Measurements from ENCODE around the gene ARRDC4. TPM values are rescaled to one million over a fixed set of nuclear protein-coding genes. Genes with fewer than 3 reads are reported as not detected.

ARRDC4 gene, protein sequence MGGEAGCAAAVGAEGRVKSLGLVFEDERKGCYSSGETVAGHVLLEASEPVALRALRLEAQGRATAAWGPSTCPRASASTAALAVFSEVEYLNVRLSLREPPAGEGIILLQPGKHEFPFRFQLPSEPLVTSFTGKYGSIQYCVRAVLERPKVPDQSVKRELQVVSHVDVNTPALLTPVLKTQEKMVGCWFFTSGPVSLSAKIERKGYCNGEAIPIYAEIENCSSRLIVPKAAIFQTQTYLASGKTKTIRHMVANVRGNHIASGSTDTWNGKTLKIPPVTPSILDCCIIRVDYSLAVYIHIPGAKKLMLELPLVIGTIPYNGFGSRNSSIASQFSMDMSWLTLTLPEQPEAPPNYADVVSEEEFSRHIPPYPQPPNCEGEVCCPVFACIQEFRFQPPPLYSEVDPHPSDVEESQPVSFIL
- total RNA-seq (2012; rRNA removed), result 9.1 and 10.6 TPM in 2 replicates
- polyA plus RNA-seq (2012; rRNA removed), result 4.0 and 5.3 TPM in 2 replicates
- polyA plus RNA-seq (2012; cell fraction: cytosol; rRNA removed), result 2.3 and 2.8 TPM in 2 replicates
- 2.0 and 6.0 TPM in 2 replicates for polyA plus RNA-seq (2012; cell fraction: nucleus; rRNA removed; ENCODE audit: low replicate concordance)
- percentile 72 among the genes with signal in this experiment for Bru-seq, nascent RNA
- BruChase-seq, experiment 1, labeled RNA remaining after a 6-hour chase, result percentile 64 among the genes with signal in this experiment
- percentile 83 among the genes with signal in this experiment for BruChase-seq, experiment 2, labeled RNA remaining after a 2-hour chase
- long read RNA-seq, full-length matches to known transcripts, result 37 of 46 reads
- long read RNA-seq, partial matches to known transcripts, result 5 of 46 reads
- long read RNA-seq, other reads (novel, unspliced or antisense), result 4 of 46 reads

- ChIA-PET POLR2A (ENCODE audit: unreplicated experiment) (no interaction called here), CTCF (interaction anchor here (1.1 kb wide), 1 partner anchor 468 kb away, joined by 3 read pairs; no protein-coding TSS in a partner anchor)
- Histone ChIP-seq H2BK120ac (ENCODE audit: low read depth, low read length) (no peak within 1 kb of the TSS), H3K27ac (ENCODE audit: insufficient read depth, low read length) (peak within 1 kb of the TSS; percentile 2; the same call in 1 of the 2 replicates), H3K56ac (ENCODE audit: extremely low read depth, insufficient read depth, low read length) (no peak within 1 kb of the TSS), H2BK5ac (ENCODE audit: low read depth, low read length, poor library complexity, severe bottlenecking) (peak within 1 kb of the TSS; percentile 39), H4K5ac (ENCODE audit: low read depth, low read length) (no peak within 1 kb of the TSS), H4K91ac (ENCODE audit: insufficient read depth, low read depth, low read length) (no peak within 1 kb of the TSS; the same call in 1 of the 2 replicates), H3K27me3 (ENCODE audit: control insufficient read depth, insufficient read depth, low read length) (no peaks in the 10 kb centered on the region), H3K9me1 (ENCODE audit: insufficient read depth, low read length) (no peaks in the 10 kb centered on the region), H3K23ac (ENCODE audit: low read depth, low read length) (peak within 1 kb of the TSS; percentile 23; the same call in 1 of the 2 replicates), H3K9me3 (ENCODE audit: control insufficient read depth, insufficient read depth, low read length) (no peaks in the 10 kb centered on the region), H2BK15ac (ENCODE audit: low read depth, low read length) (no peak within 1 kb of the TSS), H3K4ac (ENCODE audit: low read depth, low read length) (no peak within 1 kb of the TSS), H3K4me3 (ENCODE audit: insufficient read depth, low read depth, low read length) (peak within 1 kb of the TSS; percentile 55), H3K4me1 (ENCODE audit: control insufficient read depth, insufficient read depth, low read length) (no peaks in the 10 kb centered on the region), H4K8ac (ENCODE audit: low read depth in 2 of 2, low read length in 2 of 2) (no peak within 1 kb of the TSS; a peak in 1 of 4 replicates), H3K18ac (ENCODE audit: low read depth, low read length) (no peak within 1 kb of the TSS), H4K20me1 (ENCODE audit: insufficient read depth, low read length) (no peaks in the 10 kb centered on the region), H3K4me2 (ENCODE audit: low read depth, low read length) (peak within 1 kb of the TSS; percentile 69), H2AK5ac (ENCODE audit: low read depth, low read length) (no peak within 1 kb of the TSS), H3K36me3 (ENCODE audit: control insufficient read depth, insufficient read depth, low read length) (no peaks in the 10 kb centered on the region), H3K79me1 (ENCODE audit: low read depth in 1 of 2, low read length in 2 of 2) (peaks cover 0 to 7% of the 10 kb centered on the region in 2 experiments; a peak in 1 of 4 replicates), H3K14ac (replicated peaks; ENCODE audit: low read depth, low read length) (no peak within 1 kb of the TSS), H2AK9ac (replicated peaks; ENCODE audit: low read depth, low read length, poor library complexity) (peak within 1 kb of the TSS; percentile 58), H3K9ac (ENCODE audit: low read depth, low read length) (peak within 1 kb of the TSS; percentile 55), H2AFZ (replicated peaks; ENCODE audit: low read length, poor library complexity) (peak within 1 kb of the TSS; percentile 95), H2BK20ac (ENCODE audit: low read depth, low read length) (no peak within 1 kb of the TSS)
- peak; percentile 100 for DNase-seq
- dilution Hi-C loops (cut with HindIII; ENCODE audit: low sequenced_read_pairs, unreplicated experiment) (no loop called here), in situ Hi-C loops (cut with MboI; ENCODE audit: low sequenced_read_pairs) (no loop called here), intact Hi-C loops (cut with micrococcal nuclease) (loop anchor here (2.0 kb wide), 1 partner anchor 124 kb away; no protein-coding TSS in a partner anchor)
- ATAC-seq (ENCODE audit: low read depth), result peak; percentile 97
- no TSS peak for BruUV-seq (replicated peaks)
- WGBS, 2 experiments (ENCODE audit: extremely low coverage in 2 of 2, insufficient read length in 1 of 2), result 0% methylated on average over 26 of the region's 69 CpGs; no CpG with 5 or more reads in 1 of the 2 experiments
- no peak for TF ChIP-seq CHD1 (IDR thresholded peaks at IDR 0.05; ENCODE audit: low read depth, low read length)
- TF ChIP-seq RCOR1 (IDR thresholded peaks at IDR 0.05; ENCODE audit: insufficient replicate concordance, low read length), result no peak
- TF ChIP-seq CEBPB (IDR thresholded peaks at IDR 0.05; ENCODE audit: low read depth, low read length), result peak; percentile 69
- TF ChIP-seq MAFK (IDR thresholded peaks at IDR 0.05; ENCODE audit: low read depth, low read length), result no peak
- TF ChIP-seq BHLHE40 (IDR thresholded peaks at IDR 0.05; ENCODE audit: low read depth, low read length), result peak; percentile 100
- peak; percentile 67 for TF ChIP-seq POLR2A (IDR thresholded peaks at IDR 0.05; ENCODE audit: low read depth, low read length)
- no peak for TF ChIP-seq CTCF (conservative IDR thresholded peaks at IDR 0.05; ENCODE audit: low read depth, low read length)
- TF ChIP-seq RFX5 (IDR thresholded peaks at IDR 0.05; ENCODE audit: low read depth, low read length), result peak; percentile 64
- TF ChIP-seq NFE2L2 (IDR thresholded peaks at IDR 0.05; ENCODE audit: low read depth, low read length), result no peak
- TF ChIP-seq SMC3 (IDR thresholded peaks at IDR 0.05; ENCODE audit: low read depth, low read length), result no peak
- TF ChIP-seq FOS (IDR thresholded peaks at IDR 0.05; ENCODE audit: low read depth, low read length), result peak; percentile 97
- TF ChIP-seq RAD21 (IDR thresholded peaks at IDR 0.05; ENCODE audit: low read length), result no peak
Observed at GRCh38 chr15:97960364-97961066, at the start of gene ARRDC4. Gene ARRDC4, plus strand, starts transcription at chr15:97960703. Its CDS starts 159 bp downstream, at chr15:97960862.

All from IMR-90 (cell line).